T-helper 22 cell (primary cell): ENCODE results near the gene CNTNAP2.

Experiments used
- DNase-seq: peaks from one replicate; pipeline ENCODE4 v3.0.0-alpha.2; 2020; ENCODE audit warnings: low read depth

Gene CNTNAP2

GRCh38 chr7:147015999-147016398, 899.4 kb downstream of the CNTNAP2 start:
- no peak for DNase-seq

GRCh38 chr7:147022056-147022455, 905.5 kb downstream of the CNTNAP2 start:
- no peak for DNase-seq

- DNase-seq, result no peak
Observed at GRCh38 chr7:147023440-147023839, 906.8 kb downstream of the CNTNAP2 start.

GRCh38 chr7:147029953-147030352, 913.4 kb downstream of the CNTNAP2 start:
- DNase-seq, result no peak

GRCh38 chr7:147033641-147034040, 917.0 kb downstream of the CNTNAP2 start:
- no peak for DNase-seq

GRCh38 chr7:147041438-147041837, 924.8 kb downstream of the CNTNAP2 start:
- DNase-seq, result no peak

- no peak for DNase-seq
Observed at GRCh38 chr7:147044941-147045340, 928.3 kb downstream of the CNTNAP2 start.

GRCh38 chr7:147047696-147048095, 931.1 kb downstream of the CNTNAP2 start:
- no peak for DNase-seq

GRCh38 chr7:147048864-147049263, 932.3 kb downstream of the CNTNAP2 start:
- no peak for DNase-seq

- DNase-seq, result no peak
Observed at GRCh38 chr7:147052818-147053217, 936.2 kb downstream of the CNTNAP2 start.

GRCh38 chr7:147053746-147054145, 937.1 kb downstream of the CNTNAP2 start:
- no peak for DNase-seq

- no peak for DNase-seq
Observed at GRCh38 chr7:147060070-147060469, 943.5 kb downstream of the CNTNAP2 start.

GRCh38 chr7:147062897-147063296, 946.3 kb downstream of the CNTNAP2 start:
- DNase-seq, result no peak

GRCh38 chr7:147068842-147069241, 952.2 kb downstream of the CNTNAP2 start:
- DNase-seq, result no peak

- DNase-seq, result no peak
Observed at GRCh38 chr7:147069771-147070170, 953.2 kb downstream of the CNTNAP2 start.

- no peak for DNase-seq
Observed at GRCh38 chr7:147070886-147071285, 954.3 kb downstream of the CNTNAP2 start.

- no peak for DNase-seq
Observed at GRCh38 chr7:147071536-147071935, 954.9 kb downstream of the CNTNAP2 start.

- no peak for DNase-seq
Observed at GRCh38 chr7:147078312-147078711, 961.7 kb downstream of the CNTNAP2 start.

GRCh38 chr7:147079083-147079482, 962.5 kb downstream of the CNTNAP2 start:
- no peak for DNase-seq

GRCh38 chr7:147079921-147080420, 963.4 kb downstream of the CNTNAP2 start:
- DNase-seq, result no peak

GRCh38 chr7:147081117-147081516, 964.5 kb downstream of the CNTNAP2 start:
- DNase-seq, result no peak

GRCh38 chr7:147089051-147089461, 972.5 kb downstream of the CNTNAP2 start:
- no peak for DNase-seq

- DNase-seq, result no peak
Observed at GRCh38 chr7:147089608-147090007, 973.0 kb downstream of the CNTNAP2 start.

- no peak for DNase-seq
Observed at GRCh38 chr7:147096629-147097028, 980.0 kb downstream of the CNTNAP2 start.

- no peak for DNase-seq
Observed at GRCh38 chr7:147103224-147103623, 986.6 kb downstream of the CNTNAP2 start.
